HepG2 (cell line): Measurements from ENCODE around the gene AEBP1. TPM values are rescaled to one million over a fixed set of nuclear protein-coding genes. Genes with fewer than 3 reads are reported as not detected.

Experiments
- ATAC-seq: fragments of 200-7000 bp; cut with Tn5 transposase; 3 replicates; pipeline ENCODE4 v1.9.1; 2020; ENCODE audit warnings: mild to moderate bottlenecking, moderate library complexity
- BruUV-seq: library from RNA; stranded (reverse); fragments of 400-500 nt; replicated peaks from 2 replicates; lab custom pipeline; 2021; lab: Mats Ljungman, UMichigan
- CTCF ChIA-PET: fragments of 300-600 bp; formaldehyde crosslinking; extraction: SDS; loops from one replicate; lab custom pipeline; 2021; ENCODE audit warnings: low total read pairs, inconsistent platforms, low intra/inter-chr PET ratio; lab: Yijun Ruan, JAX
- POLR2A ChIA-PET: fragments of 350-600 bp; sonication (Branson Sonifier 250); formaldehyde crosslinking; loops from one replicate; lab custom pipeline; 2020; ENCODE audit warnings: antibody characterized with exemption, inconsistent platforms; lab: Yijun Ruan, JAX
- DNase-seq: peaks from one replicate; pipeline ENCODE4 v3.0.0-alpha.2; 2015; ENCODE audit warnings: low spot score
- FAIRE-seq: peaks from 3 replicates; lab custom pipeline; 2011; peaks lifted over from hg19 to GRCh38; lab: Jason Lieb, UNC
- H2AFZ ChIP-seq: one replicate; pipeline ENCODE4 v1.6.1; 2011; ENCODE audit warnings: low read length, inconsistent platforms
- H3K27ac ChIP-seq: fragments of 300-600 bp; 3 replicates; pipeline ENCODE4 v1.8.0; 2011; ENCODE audit warnings: mixed run types, mild to moderate bottlenecking, mixed read lengths, low read length, inconsistent platforms; ENCODE audit not compliant: insufficient read depth; ENCODE audit errors: extremely low read length
- H3K27me3 ChIP-seq, 2 experiments: fragments of 200-600 bp in 1 of 2; 2 replicates in 1 of 2; 3 replicates in 1 of 2; pipeline versions ENCODE4 v1.6.0 to v1.8.0; 2011; ENCODE audit warnings: low read length in 2 of 2, mild to moderate bottlenecking in 2 of 2, moderate library complexity in 2 of 2, inconsistent platforms in 1 of 2; ENCODE audit not compliant: insufficient read depth in 2 of 2, control insufficient read depth in 1 of 2
- H3K36me3 ChIP-seq, 2 experiments: fragments of 200-600 bp in 1 of 2; replicated peaks in 1 of 2; 2 replicates in 1 of 2; 3 replicates in 1 of 2; pipeline versions ENCODE4 v1.5.1 to v1.8.0; 2011; ENCODE audit warnings: low read length in 2 of 2, inconsistent platforms in 1 of 2; ENCODE audit not compliant: insufficient read depth in 2 of 2, control insufficient read depth in 1 of 2
- H3K4me1 ChIP-seq: 2 replicates; pipeline ENCODE4 v1.5.1; 2012; ENCODE audit warnings: low read length, inconsistent platforms; ENCODE audit not compliant: insufficient read depth
- H3K4me2 ChIP-seq: 2 replicates; pipeline ENCODE4 v1.6.0; 2011; ENCODE audit warnings: low read depth, low read length, inconsistent platforms
- H3K4me3 ChIP-seq, 3 experiments: fragments of 200-600 bp in 1 of 3; sonication (generic), shearing (Covaris generic) in 1 of 3; replicated peaks in 1 of 3; 2 replicates each; pipeline ENCODE4 v1.5.1; 2011 to 2016; ENCODE audit warnings: low read length in 3 of 3, inconsistent platforms in 2 of 3, low read depth in 2 of 3, mild to moderate bottlenecking in 2 of 3, control low read depth in 1 of 3, mixed read lengths in 1 of 3; ENCODE audit not compliant: insufficient read depth in 1 of 3
- H3K79me2 ChIP-seq: one replicate; pipeline ENCODE4 v1.6.1; 2011; ENCODE audit warnings: low read length, inconsistent platforms; ENCODE audit not compliant: insufficient read depth
- H3K9ac ChIP-seq: 2 replicates; pipeline ENCODE4 v1.6.0; 2011; ENCODE audit warnings: mild to moderate bottlenecking, low read depth, low read length, inconsistent platforms; ENCODE audit not compliant: insufficient read depth
- H3K9me3 ChIP-seq: 2 replicates; pipeline ENCODE4 v1.5.1; 2012; ENCODE audit warnings: mild to moderate bottlenecking, low read length
- H4K20me1 ChIP-seq: 2 replicates; pipeline ENCODE4 v1.6.0; 2011; ENCODE audit warnings: inconsistent platforms, mild to moderate bottlenecking, low read length, moderate library complexity; ENCODE audit not compliant: insufficient read depth
- AGO1 ChIP-seq: fragments of 200-400 bp; formaldehyde crosslinking; IDR thresholded peaks from 2 replicates; pipeline ENCODE4 v1.6.1; 2017; ENCODE audit warnings: mild to moderate bottlenecking, low read depth, low read length, moderate library complexity; ENCODE audit not compliant: poor library complexity, severe bottlenecking
- AKAP8 ChIP-seq: sonication (generic); formaldehyde crosslinking; IDR thresholded peaks from 2 replicates; pipeline ENCODE4 v1.5.1; 2020; ENCODE audit warnings: mild to moderate bottlenecking, missing genetic modification reagents
- DZIP1 ChIP-seq: sonication (generic); formaldehyde crosslinking; IDR thresholded peaks from 2 replicates; pipeline ENCODE4 v1.5.0; 2020; ENCODE audit warnings: mild to moderate bottlenecking, missing genetic modification reagents
- KDM6A ChIP-seq: IDR thresholded peaks from 2 replicates; pipeline ENCODE4 v1.6.1; 2016; ENCODE audit warnings: low read depth
- MAZ ChIP-seq, 2 experiments: sonication (generic) in 1 of 2; formaldehyde crosslinking in 1 of 2; IDR thresholded peaks; 2 replicates each; pipeline versions ENCODE4 v1.5.0 to v1.6.1; 2012 to 2020; ENCODE audit warnings: low read depth in 2 of 2, mild to moderate bottlenecking in 2 of 2, borderline replicate concordance in 1 of 2, improper control_type of control experiment in 1 of 2, low read length in 1 of 2, missing genetic modification reagents in 1 of 2, moderate library complexity in 1 of 2
- NCOR1 ChIP-seq: fragments of 200-600 bp; sonication (generic); IDR thresholded peaks from 2 replicates; pipeline ENCODE4 v1.7.0; 2017; ENCODE audit warnings: antibody characterized with exemption, low read length, borderline replicate concordance
- NFIC ChIP-seq: IDR thresholded peaks from 2 replicates; pipeline ENCODE4 v1.6.1; 2012; ENCODE audit warnings: mild to moderate bottlenecking, low read length, inconsistent platforms
- NRL ChIP-seq: sonication (generic); formaldehyde crosslinking; IDR thresholded peaks from 2 replicates; pipeline ENCODE4 v1.5.0; 2020; ENCODE audit warnings: missing genetic modification reagents, mild to moderate bottlenecking, moderate library complexity, borderline replicate concordance
- POLR2A ChIP-seq, 2 experiments: IDR thresholded peaks; 2 replicates each; pipeline ENCODE4 v1.6.1; 2011; ENCODE audit warnings: low read depth in 2 of 2, low read length in 2 of 2, mild to moderate bottlenecking in 1 of 2, moderate library complexity in 1 of 2; ENCODE audit not compliant: insufficient read depth in 1 of 2
- POLR2G ChIP-seq: fragments of 200-400 bp; formaldehyde crosslinking; IDR thresholded peaks from 2 replicates; pipeline ENCODE4 v1.6.1; 2018; ENCODE audit warnings: mild to moderate bottlenecking, low read depth, low read length, moderate library complexity
- RBFOX2 ChIP-seq: fragments of 200-400 bp; formaldehyde crosslinking; IDR thresholded peaks from 2 replicates; pipeline ENCODE4 v1.6.1; 2017; ENCODE audit warnings: low read depth, mild to moderate bottlenecking, low read length
- RBM22 ChIP-seq: fragments of 200-400 bp; formaldehyde crosslinking; optimal IDR thresholded peaks from 2 replicates; pipeline ENCODE3; 2017; ENCODE audit warnings: mild to moderate bottlenecking, low read length, moderate library complexity
- SRSF1 ChIP-seq: fragments of 200-400 bp; formaldehyde crosslinking; optimal IDR thresholded peaks from 2 replicates; pipeline ENCODE3; 2017; ENCODE audit warnings: mild to moderate bottlenecking, low read depth, low read length, moderate library complexity
- WGBS: methylation state at CpG from one replicate; pipeline ENCODE4 v1.1.6; 2017; ENCODE audit warnings: low lambda C conversion rate; 5-methylcytosine and 5-hydroxymethylcytosine counted together
- in situ Hi-C: cut with HindIII; loops from 2 replicates; pipeline ENCODE4 v1.10.0; 2017; ENCODE audit warnings: low pct_unique_long_range_greater_than_20kb; ENCODE audit not compliant: extremely low pct_ligation_motif_present
- intact Hi-C: fragments of 100-400 bp; cut with micrococcal nuclease; formaldehyde crosslinking; loops from one replicate; pipeline ENCODE4 v1.10.0; 2022; ENCODE audit not compliant: unreplicated experiment
- polyA plus RNA-seq, 8 experiments: library from polyadenylated mRNA; depleted of rRNA in 3 of 8; stranded (reverse) in 7 of 8; unstranded in 1 of 8; fragments of >200 nt; fragmentation: Illumina TruSeq in 4 of 8; extraction: Trizol in 4 of 8; gene quantifications; 2 replicates each; pipeline versions ENCODE4 v1.2.1 to v1.2.3, GENCODE V29; 2011 to 2016; ENCODE audit warnings: low read depth in 4 of 8, missing spikeins in 1 of 8, mixed read lengths in 1 of 8; ENCODE audit not compliant: insufficient read depth in 1 of 8
- total RNA-seq, 5 experiments: library from RNA; depleted of rRNA; stranded (reverse); fragments of >200 nt; fragmentation: Illumina TruSeq; extraction: Trizol; gene quantifications; 2 replicates each; pipeline ENCODE4 v1.2.3, GENCODE V29; 2016; ENCODE audit warnings: low read depth in 1 of 5

AEBP1 gene
- total and polyA plus RNA-seq, 2 of the 13 experiments (the other 11 are each of a cell fraction or from before 2014, with no cell fraction given): 0.22 to 0.55 TPM

- DNase-seq (no peak), FAIRE-seq (no peak), ATAC-seq (no peak)
- Histone ChIP-seq H3K36me3 (peaks cover 2 to 4% of the 10 kb centered on the region in 2 experiments; a peak in 2 of 5 replicates), H3K27me3 (no peaks in the 10 kb centered on the region), H3K9me3 (no peaks in the 10 kb centered on the region), H3K79me2 (no peaks in the 10 kb centered on the region), H3K4me3 (no peak overlapping the region), H3K4me2 (no peak overlapping the region), H3K27ac (no peak overlapping the region), H2AFZ (no peak overlapping the region), H3K4me1 (peaks cover 68% of the 10 kb centered on the region), H3K9ac (no peak overlapping the region), H4K20me1 (no peaks in the 10 kb centered on the region)
- in situ Hi-C loops (no loop called here), intact Hi-C loops (no loop called here)
- TF ChIP-seq POLR2A (IDR thresholded peaks at IDR 0.05; ENCODE audit: insufficient read depth in 1 of 2, low read depth in 2 of 2, low read length in 2 of 2) (peak in 1 of 2 experiments; percentile 11; a peak in 1 of 4 replicates), KDM6A (CRISPR knock-in tag) (no peak), NFIC (no peak), RBFOX2 (no peak), POLR2G (peak; percentile 14; the same call in 1 of the 2 replicates), MAZ (IDR thresholded peaks at IDR 0.05; ENCODE audit: borderline replicate concordance, low read depth, low read length) (no peak), MAZ (CRISPR knock-in tag; IDR thresholded peaks at IDR 0.05; ENCODE audit: low read depth) (no peak)
- no TSS peak for BruUV-seq
- 92% methylated on average over 5 of the region's 6 CpGs for WGBS
- POLR2A ChIA-PET: interaction anchor here (1.2 kb wide), 1 partner anchor 22 kb away, joined by 3 read pairs; the partner anchor contains the start of gene DBNL
- CTCF ChIA-PET: no interaction called here
These were observed 38.1 kb upstream of the AEBP1 start for GRCh38 chr7:44066111-44066460.

GRCh38 chr7:44066494-44067063 is 37.6 kb upstream of the AEBP1 start:
- Histone ChIP-seq H2AFZ (no peak overlapping the region), H3K9ac (no peak overlapping the region)
- intact Hi-C loops: no loop called here
- no peak for FAIRE-seq
- CTCF ChIA-PET: no interaction called here
- TF ChIP-seq AGO1 (peak; percentile 52), NRL (0 out of 2 replicates have a peak, but pooled peaks have one; percentile 47), POLR2A (IDR thresholded peaks at IDR 0.05; ENCODE audit: insufficient read depth in 1 of 2, low read depth in 2 of 2, low read length in 2 of 2) (peak in 1 of 2 experiments; percentile 28; a peak in 1 of 4 replicates), AKAP8 (CRISPR knock-in tag) (peak; percentile 71; the same call in 1 of the 2 replicates), RBM22 (peak; percentile 26), DZIP1 (CRISPR knock-in tag) (peak; percentile 52; the same call in 1 of the 2 replicates), NCOR1 (no peak), SRSF1 (no peak)
- TF ChIP-seq, all 625 proteins: peak for 6
- Histone ChIP-seq H3K9me3 (no peaks in the 10 kb centered on the region), H3K27ac (no peak overlapping the region), H3K36me3 (peaks cover 0 to 2% of the 10 kb centered on the region in 2 experiments; a peak in 1 of 5 replicates), H4K20me1 (no peaks in the 10 kb centered on the region), H3K4me1 (peaks cover 73% of the 10 kb centered on the region), H3K4me3 (no peak overlapping the region), H3K79me2 (no peaks in the 10 kb centered on the region), H3K27me3 (no peaks in the 10 kb centered on the region), H3K4me2 (no peak overlapping the region)
- DNase-seq (no peak), ATAC-seq (peak; percentile 4)
- WGBS: 61% methylated on average over 3 of the region's 7 CpGs
- in situ Hi-C loops: no loop called here
- no TSS peak for BruUV-seq
- POLR2A ChIA-PET: interaction anchor here (0.8 to 1.1 kb wide), 2 partner anchors 22 to 507 kb away, joined by 3 to 4 read pairs; partner anchors contain the start of genes DBNL and DDX56
